Mesangial cell (primary cell): ENCODE measurements around the gene LGALS8. TPM values are rescaled to one million over a fixed set of nuclear protein-coding genes. Genes with fewer than 3 reads are reported as not detected.

Source experiments
- total RNA-seq: library from RNA; depleted of rRNA; stranded (reverse); fragments of >200 nt; gene quantifications from 2 replicates; pipeline ENCODE4 v1.2.3, GENCODE V29; 2015

Gene LGALS8
- total RNA-seq, result 23.5 and 36.9 TPM in 2 replicates

GRCh38 chr1:236523704-236524141 lies at the start of gene LGALS8:
LGALS8 (plus strand) TSS chr1:236523982; CDS start chr1:236526071, 2,089 bp downstream.

Other genes with a start within 250 kb of the LGALS8 start
- 1.3 and 3.0 TPM in 2 replicates for gene ERO1B, start 242.0 kb upstream of the LGALS8 start, total RNA-seq
- gene EDARADD, start 129.7 kb upstream of the LGALS8 start, total RNA-seq, result 1.5 and 2.4 TPM in 2 replicates
- 15.2 and 24.1 TPM in 2 replicates for gene HEATR1, start 80.5 kb downstream of the LGALS8 start, total RNA-seq
- gene ACTN2, start 162.5 kb downstream of the LGALS8 start, total RNA-seq, result under 0.01 TPM in 2 replicates